ENCODE results near the gene TMEM97.

Gene TMEM97

GRCh38 chr17:28367641-28368305 is 48.8 kb downstream of the TMEM97 start:
- peaks cover 14% of the 10 kb centered on the region for H3K4me1 ChIP-seq (ENCODE audit: control insufficient read depth, insufficient read depth, low read length)
- H3K9me3 ChIP-seq (ENCODE audit: control insufficient read depth, insufficient read depth, low read depth, low read length): no peaks in the 10 kb centered on the region
- H3K27ac ChIP-seq (ENCODE audit: low read depth, low read length): no peak overlapping the region
- H3K36me3 ChIP-seq (ENCODE audit: control insufficient read depth, insufficient read depth, low read length): peaks cover 21% of the 10 kb centered on the region
- H3K9ac ChIP-seq (ENCODE audit: low read length): no peak overlapping the region
- no peak overlapping the region for H3K4me3 ChIP-seq (ENCODE audit: low read depth, low read length)
- H3K27me3 ChIP-seq (ENCODE audit: control insufficient read depth, insufficient read depth, low read length): peaks cover 12% of the 10 kb centered on the region

DNA sequence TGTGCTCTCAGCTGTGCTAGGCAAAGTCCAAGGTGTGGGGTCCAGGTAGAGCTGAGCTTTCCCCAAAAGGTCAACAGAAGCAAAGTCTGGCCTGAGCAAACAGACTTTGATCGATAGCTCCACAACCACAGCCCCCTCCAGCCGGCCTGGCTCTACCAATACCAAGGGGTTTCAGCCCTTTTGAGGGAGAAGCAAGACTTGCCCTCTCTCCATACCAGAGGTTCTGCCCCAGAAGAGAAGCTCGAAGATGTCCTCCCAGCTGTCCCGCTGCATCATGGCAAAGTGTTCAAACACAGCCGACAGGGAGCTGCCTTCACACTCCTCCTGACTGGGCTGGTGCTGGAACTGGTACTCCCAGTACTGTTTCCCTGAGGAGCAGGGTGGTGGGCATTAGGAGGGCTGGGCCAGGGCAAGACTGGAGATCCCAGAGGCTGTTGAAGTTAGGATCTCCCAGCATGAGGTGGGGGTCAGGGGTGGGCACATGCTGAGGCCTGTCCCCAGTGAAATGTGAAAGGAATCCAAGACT is 49.4 kb downstream of the TMEM97 start:
- Histone ChIP-seq H3K9me3 (ENCODE audit: control insufficient read depth, insufficient read depth, low read depth, low read length) (no peaks in the 10 kb centered on the region), H3K27me3 (ENCODE audit: control insufficient read depth, insufficient read depth, low read length) (peaks cover 18% of the 10 kb centered on the region), H3K4me3 (ENCODE audit: low read depth, low read length) (no peak overlapping the region), H3K36me3 (ENCODE audit: control insufficient read depth, insufficient read depth, low read length) (peaks cover 15% of the 10 kb centered on the region; the same call in 1 of the 2 replicates), H3K9ac (ENCODE audit: low read length) (no peak overlapping the region), H3K27ac (ENCODE audit: low read depth, low read length) (no peak overlapping the region), H3K4me1 (ENCODE audit: control insufficient read depth, insufficient read depth, low read length) (peaks cover 14% of the 10 kb centered on the region)

- H3K27ac ChIP-seq (ENCODE audit: low read depth, low read length): no peak overlapping the region
- H3K36me3 ChIP-seq (ENCODE audit: control insufficient read depth, insufficient read depth, low read length): peaks cover 8% of the 10 kb centered on the region; the same call in 1 of the 2 replicates
- H3K4me3 ChIP-seq (ENCODE audit: low read depth, low read length): no peak overlapping the region
- peaks cover 14% of the 10 kb centered on the region for H3K4me1 ChIP-seq (ENCODE audit: control insufficient read depth, insufficient read depth, low read length)
- H3K27me3 ChIP-seq (ENCODE audit: control insufficient read depth, insufficient read depth, low read length): peaks cover 25% of the 10 kb centered on the region
- H3K9me3 ChIP-seq (ENCODE audit: control insufficient read depth, insufficient read depth, low read depth, low read length): no peaks in the 10 kb centered on the region
- no peak overlapping the region for H3K9ac ChIP-seq (ENCODE audit: low read length)
Observed at GRCh38 chr17:28368915-28369683, 50.1 kb downstream of the TMEM97 start.

DNA sequence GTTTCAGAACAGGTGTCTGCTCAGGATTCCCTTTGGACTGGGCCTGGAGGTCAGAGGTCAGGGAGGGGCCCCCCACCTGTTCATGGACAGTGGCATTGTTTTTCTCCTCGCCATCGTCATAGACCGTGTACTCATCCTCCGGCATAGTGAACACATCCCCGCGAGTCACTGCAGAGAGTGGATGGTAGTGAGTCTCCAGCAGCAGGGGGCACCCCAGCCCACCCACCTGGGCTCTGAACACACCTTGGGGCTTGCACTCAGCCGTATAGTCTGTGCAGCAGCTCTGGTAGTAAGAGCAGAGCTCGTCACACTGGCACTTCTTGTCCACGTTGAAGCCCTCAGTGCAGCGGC is 50.7 kb downstream of the TMEM97 start:
- Histone ChIP-seq H3K4me1 (ENCODE audit: control insufficient read depth, insufficient read depth, low read length) (peaks cover 14% of the 10 kb centered on the region), H3K36me3 (ENCODE audit: control insufficient read depth, insufficient read depth, low read length) (peaks cover 3% of the 10 kb centered on the region; the same call in 1 of the 2 replicates), H3K27me3 (ENCODE audit: control insufficient read depth, insufficient read depth, low read length) (peaks cover 31% of the 10 kb centered on the region), H3K27ac (ENCODE audit: low read depth, low read length) (no peak overlapping the region), H3K9me3 (ENCODE audit: control insufficient read depth, insufficient read depth, low read depth, low read length) (no peaks in the 10 kb centered on the region), H3K4me3 (ENCODE audit: low read depth, low read length) (no peak overlapping the region), H3K9ac (ENCODE audit: low read length) (peak overlapping the region; percentile 55)

GRCh38 chr17:28370035-28370743 is 51.2 kb downstream of the TMEM97 start, which contains the start of gene VTN:
Gene VTN, minus strand, starts transcription at chr17:28370307. Its CDS starts 104 bp downstream, at chr17:28370203.
- peaks cover 35% of the 10 kb centered on the region for H3K27me3 ChIP-seq (ENCODE audit: control insufficient read depth, insufficient read depth, low read length)
- peaks cover 14% of the 10 kb centered on the region for H3K4me1 ChIP-seq (ENCODE audit: control insufficient read depth, insufficient read depth, low read length)
- H3K9me3 ChIP-seq (ENCODE audit: control insufficient read depth, insufficient read depth, low read depth, low read length): no peaks in the 10 kb centered on the region
- peak within 1 kb of the TSS; percentile 49 for H3K4me3 ChIP-seq (ENCODE audit: low read depth, low read length)
- H3K27ac ChIP-seq (ENCODE audit: low read depth, low read length): no peak within 1 kb of the TSS; the same call in 1 of the 2 replicates
- H3K9ac ChIP-seq (ENCODE audit: low read length): peak within 1 kb of the TSS; percentile 55
- H3K36me3 ChIP-seq (ENCODE audit: control insufficient read depth, insufficient read depth, low read length): peaks cover 2% of the 10 kb centered on the region; the same call in 1 of the 2 replicates

GRCh38 chr17:28370744-28371103 is 51.7 kb downstream of the TMEM97 start:
- Histone ChIP-seq H3K9me3 (ENCODE audit: control insufficient read depth, insufficient read depth, low read depth, low read length) (no peaks in the 10 kb centered on the region), H3K9ac (ENCODE audit: low read length) (peak overlapping the region; percentile 4), H3K36me3 (ENCODE audit: control insufficient read depth, insufficient read depth, low read length) (no peaks in the 10 kb centered on the region), H3K4me1 (ENCODE audit: control insufficient read depth, insufficient read depth, low read length) (peaks cover 14% of the 10 kb centered on the region), H3K27ac (ENCODE audit: low read depth, low read length) (no peak overlapping the region; the same call in 1 of the 2 replicates), H3K4me3 (ENCODE audit: low read depth, low read length) (peak overlapping the region; percentile 49), H3K27me3 (ENCODE audit: control insufficient read depth, insufficient read depth, low read length) (peaks cover 35% of the 10 kb centered on the region)

DNA sequence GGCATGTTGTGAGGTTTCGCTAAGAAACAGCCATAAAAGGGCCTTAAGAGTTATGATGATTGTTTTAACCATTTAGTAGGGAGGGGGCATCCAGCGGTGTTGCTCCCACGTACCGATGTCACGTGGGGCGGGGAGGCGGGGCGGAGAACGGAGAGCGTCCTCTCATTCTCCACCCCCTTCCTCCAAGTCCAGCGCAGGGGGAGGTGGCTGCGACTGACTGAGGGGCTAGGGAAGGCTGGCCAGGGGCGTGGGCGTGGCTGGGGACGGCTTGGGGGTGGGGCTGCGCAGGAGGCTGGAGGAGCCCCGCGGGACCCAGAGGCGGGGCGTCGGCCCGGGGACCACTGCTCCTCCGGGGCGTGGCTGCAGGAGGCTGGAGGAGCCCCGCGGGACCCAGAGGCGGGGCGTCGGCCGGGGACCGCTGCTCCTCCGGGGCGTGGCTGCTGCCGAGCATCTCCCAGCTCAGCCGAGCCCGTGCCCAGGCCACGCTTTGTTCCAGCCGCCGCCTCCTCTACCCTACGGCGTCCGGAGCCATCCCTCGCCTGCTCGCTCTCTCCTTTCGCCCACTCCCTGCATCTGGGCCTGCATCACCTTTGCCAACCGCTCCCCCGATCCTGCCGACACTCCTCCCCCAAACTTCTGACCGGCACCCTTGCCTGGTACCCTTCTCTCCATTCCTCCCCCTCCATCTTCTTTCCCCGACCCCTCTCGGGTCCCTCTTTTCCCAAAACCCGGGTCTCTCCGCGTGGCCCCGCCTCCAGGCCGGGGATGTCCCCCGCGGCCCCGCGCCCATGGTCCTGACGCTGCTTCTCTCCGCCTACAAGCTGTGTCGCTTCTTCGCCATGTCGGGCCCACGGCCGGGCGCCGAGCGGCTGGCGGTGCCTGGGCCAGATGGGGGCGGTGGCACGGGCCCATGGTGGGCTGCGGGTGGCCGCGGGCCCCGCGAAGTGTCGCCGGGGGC is 52.5 kb downstream of the TMEM97 start, which contains the start of gene SARM1:
Gene SARM1, plus strand, starts transcription at position 450 of the 958 bp plus-strand sequence. Its CDS starts 339 bp downstream, at position 789.
- Histone ChIP-seq H3K9me3 (ENCODE audit: control insufficient read depth, insufficient read depth, low read depth, low read length) (no peaks in the 10 kb centered on the region), H3K27me3 (ENCODE audit: control insufficient read depth, insufficient read depth, low read length) (peaks cover 35% of the 10 kb centered on the region), H3K36me3 (ENCODE audit: control insufficient read depth, insufficient read depth, low read length) (no peaks in the 10 kb centered on the region), H3K27ac (ENCODE audit: low read depth, low read length) (no peak within 1 kb of the TSS; the same call in 1 of the 2 replicates), H3K9ac (ENCODE audit: low read length) (peak within 1 kb of the TSS; percentile 67), H3K4me1 (ENCODE audit: control insufficient read depth, insufficient read depth, low read length) (peaks cover 14% of the 10 kb centered on the region), H3K4me3 (ENCODE audit: low read depth, low read length) (peak within 1 kb of the TSS; percentile 74)

DNA sequence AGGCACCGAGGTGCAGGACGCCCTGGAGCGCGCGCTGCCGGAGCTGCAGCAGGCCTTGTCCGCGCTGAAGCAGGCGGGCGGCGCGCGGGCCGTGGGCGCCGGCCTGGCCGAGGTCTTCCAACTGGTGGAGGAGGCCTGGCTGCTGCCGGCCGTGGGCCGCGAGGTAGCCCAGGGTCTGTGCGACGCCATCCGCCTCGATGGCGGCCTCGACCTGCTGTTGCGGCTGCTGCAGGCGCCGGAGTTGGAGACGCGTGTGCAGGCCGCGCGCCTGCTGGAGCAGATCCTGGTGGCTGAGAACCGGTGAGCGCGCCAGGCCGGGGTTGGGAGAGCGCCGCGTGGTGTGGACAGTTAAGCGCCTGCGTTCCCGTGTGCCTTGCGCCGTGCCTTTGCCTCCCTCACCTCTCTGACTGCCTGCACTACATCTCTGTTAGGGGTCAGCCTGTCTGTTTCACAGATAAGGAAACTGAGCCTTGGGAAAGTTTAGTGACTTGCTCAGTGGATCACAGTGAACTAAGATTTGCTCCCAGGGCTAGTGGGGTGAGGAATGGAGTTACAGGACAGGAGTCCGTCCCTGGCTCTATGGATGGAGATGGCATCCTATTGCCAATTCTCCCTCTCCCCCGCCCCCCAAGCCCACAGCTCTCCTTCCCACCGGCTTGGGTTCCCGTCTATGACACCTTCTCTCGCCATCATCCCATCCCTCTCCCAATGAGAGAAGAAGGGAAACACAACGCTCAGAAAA is 53.4 kb downstream of the TMEM97 start:
- Histone ChIP-seq H3K9ac (ENCODE audit: low read length) (peak overlapping the region; percentile 67), H3K4me1 (ENCODE audit: control insufficient read depth, insufficient read depth, low read length) (peaks cover 14% of the 10 kb centered on the region), H3K27me3 (ENCODE audit: control insufficient read depth, insufficient read depth, low read length) (peaks cover 35% of the 10 kb centered on the region), H3K27ac (ENCODE audit: low read depth, low read length) (no peak overlapping the region), H3K36me3 (ENCODE audit: control insufficient read depth, insufficient read depth, low read length) (no peaks in the 10 kb centered on the region), H3K4me3 (ENCODE audit: low read depth, low read length) (peak overlapping the region; percentile 74), H3K9me3 (ENCODE audit: control insufficient read depth, insufficient read depth, low read depth, low read length) (no peaks in the 10 kb centered on the region)

- Histone ChIP-seq H3K27me3 (ENCODE audit: control insufficient read depth, insufficient read depth, low read length) (peaks cover 37% of the 10 kb centered on the region), H3K36me3 (ENCODE audit: control insufficient read depth, insufficient read depth, low read length) (no peaks in the 10 kb centered on the region), H3K9ac (ENCODE audit: low read length) (no peak overlapping the region), H3K27ac (ENCODE audit: low read depth, low read length) (no peak overlapping the region), H3K4me3 (ENCODE audit: low read depth, low read length) (peak overlapping the region; percentile 74; the same call in 1 of the 2 replicates), H3K9me3 (ENCODE audit: control insufficient read depth, insufficient read depth, low read depth, low read length) (no peaks in the 10 kb centered on the region), H3K4me1 (ENCODE audit: control insufficient read depth, insufficient read depth, low read length) (peaks cover 14% of the 10 kb centered on the region)
Observed at GRCh38 chr17:28372945-28373274, 53.9 kb downstream of the TMEM97 start.

All from HUES6 (cell line).